Endothelial cell (in vitro differentiated cells): ENCODE data around the gene FANCB. TPM values are rescaled to one million over a fixed set of nuclear protein-coding genes. Genes with fewer than 3 reads are reported as not detected.

Source experiments
- DNase-seq: peaks from one replicate; pipeline ENCODE4 v3.0.0; 2021; ENCODE audit warnings: low spot score
- H3K27ac Mint-ChIP-seq: one replicate; pipeline ENCODE4 v1.8.0; 2021; ENCODE audit warnings: mixed read lengths, inconsistent platforms; ENCODE audit not compliant: unreplicated experiment
- H3K27me3 Mint-ChIP-seq: one replicate; pipeline ENCODE4 v1.8.0; 2021; ENCODE audit warnings: mild to moderate bottlenecking, moderate library complexity, mixed read lengths, inconsistent platforms; ENCODE audit not compliant: unreplicated experiment
- H3K36me3 Mint-ChIP-seq: one replicate; pipeline ENCODE4 v1.8.0; 2021; ENCODE audit warnings: mild to moderate bottlenecking, low read depth, mixed read lengths, inconsistent platforms; ENCODE audit not compliant: unreplicated experiment
- H3K4me1 Mint-ChIP-seq: one replicate; pipeline ENCODE4 v1.8.0; 2021; ENCODE audit warnings: mild to moderate bottlenecking, mixed read lengths, inconsistent platforms; ENCODE audit not compliant: unreplicated experiment
- H3K4me3 Mint-ChIP-seq: one replicate; pipeline ENCODE4 v1.8.0; 2021; ENCODE audit warnings: mild to moderate bottlenecking, mixed read lengths, inconsistent platforms; ENCODE audit not compliant: unreplicated experiment
- H3K9me3 Mint-ChIP-seq: one replicate; pipeline ENCODE4 v1.8.0; 2021; ENCODE audit warnings: mixed read lengths, inconsistent platforms; ENCODE audit not compliant: unreplicated experiment
- total RNA-seq: library from RNA; stranded (reverse); fragmentation: NEBNext Ultra II Directional; extraction: Animal tissue kit (Norgen Biotek cat#: 25700); gene quantifications from one replicate; pipeline ENCODE4 v1.2.1, GENCODE V29; 2021; ENCODE audit not compliant: unreplicated experiment
- TF ChIP-seq, protein P1 (sequence below): fragments of 200-600 bp; sonication (generic); IDR thresholded peaks from one replicate; pipeline ENCODE4 v1.5.0; 2021; ENCODE audit warnings: antibody characterized with exemption; ENCODE audit not compliant: unreplicated experiment

FANCB gene
- total RNA-seq, 1 donor from 2014 or later = 6.0 TPM

GRCh38 chrX:14883826-14884225, 11.0 kb upstream of the FANCB start:
- Mint-ChIP-seq H3K9me3 (no peaks in the 10 kb centered on the region), H3K27ac (peak overlapping the region; percentile 57), H3K4me1 (no peaks in the 10 kb centered on the region), H3K36me3 (no peaks in the 10 kb centered on the region), H3K4me3 (no peak overlapping the region), H3K27me3 (peaks cover 2% of the 10 kb centered on the region)
- DNase-seq = no peak
- TF ChIP-seq, protein P1, sequence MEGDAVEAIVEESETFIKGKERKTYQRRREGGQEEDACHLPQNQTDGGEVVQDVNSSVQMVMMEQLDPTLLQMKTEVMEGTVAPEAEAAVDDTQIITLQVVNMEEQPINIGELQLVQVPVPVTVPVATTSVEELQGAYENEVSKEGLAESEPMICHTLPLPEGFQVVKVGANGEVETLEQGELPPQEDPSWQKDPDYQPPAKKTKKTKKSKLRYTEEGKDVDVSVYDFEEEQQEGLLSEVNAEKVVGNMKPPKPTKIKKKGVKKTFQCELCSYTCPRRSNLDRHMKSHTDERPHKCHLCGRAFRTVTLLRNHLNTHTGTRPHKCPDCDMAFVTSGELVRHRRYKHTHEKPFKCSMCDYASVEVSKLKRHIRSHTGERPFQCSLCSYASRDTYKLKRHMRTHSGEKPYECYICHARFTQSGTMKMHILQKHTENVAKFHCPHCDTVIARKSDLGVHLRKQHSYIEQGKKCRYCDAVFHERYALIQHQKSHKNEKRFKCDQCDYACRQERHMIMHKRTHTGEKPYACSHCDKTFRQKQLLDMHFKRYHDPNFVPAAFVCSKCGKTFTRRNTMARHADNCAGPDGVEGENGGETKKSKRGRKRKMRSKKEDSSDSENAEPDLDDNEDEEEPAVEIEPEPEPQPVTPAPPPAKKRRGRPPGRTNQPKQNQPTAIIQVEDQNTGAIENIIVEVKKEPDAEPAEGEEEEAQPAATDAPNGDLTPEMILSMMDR = no peak

- TF ChIP-seq, protein P1 = no peak
- H3K27me3 Mint-ChIP-seq = no peaks in the 10 kb centered on the region
- no peaks in the 10 kb centered on the region for H3K9me3 Mint-ChIP-seq
- H3K36me3 Mint-ChIP-seq = no peaks in the 10 kb centered on the region
- DNase-seq = no peak
- H3K27ac Mint-ChIP-seq = no peak overlapping the region
- no peaks in the 10 kb centered on the region for H3K4me1 Mint-ChIP-seq
- H3K4me3 Mint-ChIP-seq = no peak overlapping the region
Observed at GRCh38 chrX:14875624-14876023, 2.8 kb upstream of the FANCB start.

DNA sequence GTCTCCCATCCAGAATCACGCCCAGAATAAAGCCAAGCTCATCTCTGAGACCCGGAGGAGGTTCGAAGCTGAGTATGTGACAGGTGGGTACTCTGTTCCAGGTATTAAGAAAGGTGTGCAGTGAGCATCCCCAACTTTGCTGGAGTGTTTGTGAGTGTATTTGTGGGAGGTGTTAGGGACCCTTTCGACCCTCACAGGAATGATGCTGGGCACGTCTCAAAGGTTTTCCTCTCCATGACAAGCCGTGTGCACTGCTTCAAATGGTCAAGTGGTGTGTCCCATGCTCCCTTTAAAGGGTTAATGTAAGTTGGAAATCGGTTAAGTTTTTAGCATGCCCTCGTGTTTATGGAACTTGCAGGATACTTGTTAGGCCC, 794 bp upstream of the FANCB start:
- H3K9me3 Mint-ChIP-seq = no peaks in the 10 kb centered on the region
- H3K4me3 Mint-ChIP-seq = peak overlapping the region; percentile 85
- H3K27me3 Mint-ChIP-seq = no peaks in the 10 kb centered on the region
- H3K4me1 Mint-ChIP-seq = no peaks in the 10 kb centered on the region
- DNase-seq = no peak
- no peaks in the 10 kb centered on the region for H3K36me3 Mint-ChIP-seq
- no peak overlapping the region for H3K27ac Mint-ChIP-seq
- TF ChIP-seq, protein P1 = no peak

- Mint-ChIP-seq H3K27ac (no peak overlapping the region), H3K4me3 (peak overlapping the region; percentile 82), H3K9me3 (no peaks in the 10 kb centered on the region), H3K4me1 (no peaks in the 10 kb centered on the region), H3K27me3 (no peaks in the 10 kb centered on the region), H3K36me3 (peaks cover 3% of the 10 kb centered on the region)
- no peak for DNase-seq
- TF ChIP-seq, protein P1 = no peak
Observed at GRCh38 chrX:14872355-14872754, 514 bp downstream of the FANCB start.

DNA sequence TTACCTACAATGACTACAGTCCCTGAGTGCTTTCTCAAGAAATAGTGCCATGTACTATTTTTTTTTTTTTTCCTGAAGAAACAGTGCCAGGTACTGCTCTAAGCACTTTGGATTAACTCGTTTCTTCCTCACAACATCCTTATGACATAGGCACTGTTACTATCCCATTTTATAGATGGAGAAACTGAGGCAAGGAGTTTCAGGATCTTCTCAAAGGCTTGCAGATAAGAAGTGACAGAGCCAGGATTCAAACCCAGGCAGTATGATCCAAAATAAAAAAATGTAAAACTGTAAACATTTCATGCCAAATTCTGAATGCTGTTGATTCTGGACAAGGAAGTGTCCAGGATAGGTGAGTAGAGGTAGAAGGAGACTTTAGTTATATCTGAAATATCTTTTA, 1.1 kb downstream of the FANCB start:
- no peak for DNase-seq
- Mint-ChIP-seq H3K36me3 (peaks cover 3% of the 10 kb centered on the region), H3K9me3 (no peaks in the 10 kb centered on the region), H3K27ac (no peak overlapping the region), H3K4me1 (no peaks in the 10 kb centered on the region), H3K4me3 (peak overlapping the region; percentile 31), H3K27me3 (no peaks in the 10 kb centered on the region)
- TF ChIP-seq, protein P1 = no peak
